Renal pelvis (tissue), 4 donors: ENCODE results near the gene PLVAP. TPM values are rescaled to one million over a fixed set of nuclear protein-coding genes. Genes with fewer than 3 reads are reported as not detected.
A peak's percentile ranks its signal among the peaks of the same experiment; 100 is the strongest.

Experiments used
- DNase-seq: peaks from one replicate; pipeline ENCODE4 v3.0.0-alpha.2; 2013
- polyA plus RNA-seq, 3 donors: library from polyadenylated mRNA; unstranded; fragments of 120-200 nt; gene quantifications; one replicate each; pipeline ENCODE4 v1.2.1, GENCODE V29; 2013; ENCODE audit not compliant: insufficient read length in 3 of 3

PLVAP gene
- polyA plus RNA-seq, 3 donors: 167 to 245 (median 205) TPM

DNA sequence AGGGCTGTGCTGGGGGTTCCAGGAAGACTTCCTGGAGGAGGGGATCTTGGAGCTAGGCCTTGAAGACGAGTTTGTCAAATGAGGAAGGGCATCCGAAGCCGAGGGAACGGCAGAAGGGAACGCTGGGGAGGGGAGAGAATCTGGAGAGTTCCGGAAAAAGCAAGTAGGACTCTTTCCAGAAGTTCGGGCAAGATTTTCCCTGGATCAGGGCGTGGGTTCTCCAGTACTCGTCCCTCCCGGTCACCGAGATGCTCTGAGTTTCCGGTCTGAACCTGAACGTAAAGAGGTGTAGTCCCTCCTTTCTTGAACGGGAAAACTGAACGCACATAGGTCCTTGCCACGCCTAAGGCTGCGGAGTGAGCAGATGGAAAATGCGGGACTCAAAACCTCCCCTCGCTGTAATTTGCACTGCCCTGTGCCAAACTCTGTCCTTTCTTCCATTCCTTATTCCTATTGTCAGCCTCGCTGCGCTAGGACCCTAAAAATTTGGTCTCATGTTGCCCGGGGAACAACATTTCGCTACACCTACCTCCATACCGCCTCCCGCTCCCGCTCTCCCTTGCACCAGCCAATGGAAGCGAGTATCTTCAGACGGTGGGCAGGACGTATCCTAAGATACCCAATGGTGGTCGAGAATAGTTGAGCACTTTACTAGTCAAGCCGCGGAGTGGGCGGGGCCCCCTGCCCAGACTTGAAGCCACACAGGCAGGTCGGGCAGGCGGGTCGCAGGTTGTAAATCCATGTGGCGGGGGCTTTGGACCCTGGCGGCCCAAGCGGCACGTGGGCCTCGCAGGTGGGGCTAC, 40.1 kb downstream of the PLVAP start, which contains the start of gene GTPBP3:
GTPBP3 (plus strand) TSS at position 682 of the 803 bp plus-strand sequence; CDS start at position 741, 59 bp downstream.
- DNase-seq: peak; percentile 98

DNA sequence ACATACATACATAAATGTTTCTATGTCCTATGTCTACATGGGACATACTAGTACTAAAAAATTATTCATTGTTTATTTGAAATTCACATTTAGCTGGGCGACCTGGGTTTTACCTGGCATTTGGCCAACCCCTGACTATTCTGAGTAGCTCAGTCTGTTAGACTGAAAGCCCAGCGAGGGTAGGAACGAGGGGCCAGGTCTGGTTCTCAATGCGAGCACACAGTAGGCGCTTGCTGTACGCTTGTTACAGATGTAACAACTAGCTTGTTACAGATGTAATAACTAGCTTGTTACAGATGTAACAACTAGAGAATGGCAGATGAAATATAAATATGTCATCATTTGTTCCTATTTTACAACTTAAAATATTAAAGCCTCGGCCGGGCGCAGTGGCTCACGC, 41.6 kb downstream of the PLVAP start:
- no peak for DNase-seq

DNA sequence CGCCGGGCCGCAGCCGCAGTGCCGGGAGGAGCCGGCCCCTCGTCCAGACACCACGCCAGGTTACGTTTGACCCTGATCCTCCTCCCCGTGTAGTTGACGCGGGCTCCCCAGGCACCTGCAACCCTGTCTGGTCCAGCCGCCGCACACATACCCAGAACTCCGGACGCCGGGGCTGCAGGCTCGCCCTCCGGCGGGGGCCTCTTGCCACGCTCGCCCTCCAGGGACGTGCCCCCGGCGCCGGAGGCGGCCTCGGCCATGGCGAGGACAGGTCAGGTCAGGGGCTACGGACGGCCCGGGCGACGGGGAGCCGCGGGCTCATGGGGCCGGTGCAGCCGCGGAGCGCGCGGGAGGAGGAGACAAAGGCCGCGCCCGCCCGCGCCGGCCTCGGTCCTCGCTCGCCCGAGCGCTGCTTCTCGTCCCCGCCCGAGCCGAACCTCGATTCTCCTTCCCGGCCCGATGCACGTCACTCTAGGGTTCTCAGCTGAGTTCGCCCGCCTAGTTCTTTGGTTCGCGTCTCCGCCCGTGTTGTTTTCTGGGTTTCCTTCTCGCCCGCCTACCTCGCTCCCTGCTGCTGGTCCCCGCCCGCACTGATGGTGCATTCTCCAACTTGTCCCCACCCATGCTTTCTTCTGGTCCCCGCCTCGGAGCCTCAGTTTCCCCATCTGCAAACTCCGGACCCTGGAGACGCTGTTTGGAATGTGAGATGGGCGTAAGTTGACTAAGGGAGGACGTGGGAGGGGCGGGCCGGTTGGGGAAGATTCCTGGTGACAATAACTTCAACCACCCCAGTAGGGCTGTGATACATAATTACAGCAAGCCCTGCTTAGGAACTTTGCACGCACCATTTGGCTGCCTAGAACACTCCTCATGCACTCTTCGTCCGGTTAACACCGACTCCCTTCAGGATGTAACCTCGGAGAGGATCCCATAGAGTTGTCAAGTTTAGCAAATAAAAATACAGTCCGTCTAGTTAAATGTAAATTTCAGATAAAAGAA, 42.4 kb downstream of the PLVAP start, which contains the start of gene ANO8:
ANO8 (minus strand) TSS at position 442 of the 996 bp plus-strand sequence; CDS start at position 257, 185 bp downstream.
- DNase-seq: peak; percentile 98

DNA sequence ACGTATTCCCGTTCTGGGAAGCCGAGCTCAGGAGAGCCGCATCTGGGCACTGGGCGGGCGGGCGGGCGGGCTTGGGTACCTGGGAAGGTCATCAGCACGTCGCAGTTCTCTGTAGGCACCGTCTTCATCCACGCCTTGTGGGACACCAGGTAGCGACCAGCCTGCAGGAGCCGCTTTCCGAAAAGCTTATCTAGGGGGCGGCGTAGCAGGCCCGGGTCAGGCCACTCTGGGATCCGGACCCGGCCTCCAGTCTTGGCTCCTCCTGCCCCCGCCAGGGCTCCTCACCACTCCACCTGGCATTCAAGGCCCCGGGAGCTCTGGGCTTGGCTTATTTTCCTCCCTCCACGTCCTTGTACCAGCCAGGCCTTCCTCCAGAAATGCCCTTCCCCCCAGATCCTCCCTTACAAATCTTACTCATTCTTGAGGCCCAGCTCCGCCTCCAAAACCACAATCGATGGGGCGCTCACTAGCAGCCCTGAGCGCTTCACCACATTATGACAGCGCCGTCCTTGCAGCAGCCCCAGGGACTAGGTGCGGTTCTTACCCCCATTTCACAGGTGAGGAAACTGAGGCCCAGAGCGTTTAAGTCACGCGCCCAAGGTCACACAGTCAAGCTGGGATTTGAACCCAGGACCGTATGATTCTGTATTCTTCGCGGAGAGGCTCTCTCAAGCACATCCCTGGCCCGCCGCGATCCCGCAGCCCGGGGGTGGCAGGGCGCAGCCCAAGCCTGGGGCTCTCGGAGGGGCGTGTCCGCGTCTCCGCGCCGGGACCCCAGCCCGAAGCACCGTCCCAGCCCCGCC, 43.3 kb downstream of the PLVAP start:
- DNase-seq: no peak

DNA sequence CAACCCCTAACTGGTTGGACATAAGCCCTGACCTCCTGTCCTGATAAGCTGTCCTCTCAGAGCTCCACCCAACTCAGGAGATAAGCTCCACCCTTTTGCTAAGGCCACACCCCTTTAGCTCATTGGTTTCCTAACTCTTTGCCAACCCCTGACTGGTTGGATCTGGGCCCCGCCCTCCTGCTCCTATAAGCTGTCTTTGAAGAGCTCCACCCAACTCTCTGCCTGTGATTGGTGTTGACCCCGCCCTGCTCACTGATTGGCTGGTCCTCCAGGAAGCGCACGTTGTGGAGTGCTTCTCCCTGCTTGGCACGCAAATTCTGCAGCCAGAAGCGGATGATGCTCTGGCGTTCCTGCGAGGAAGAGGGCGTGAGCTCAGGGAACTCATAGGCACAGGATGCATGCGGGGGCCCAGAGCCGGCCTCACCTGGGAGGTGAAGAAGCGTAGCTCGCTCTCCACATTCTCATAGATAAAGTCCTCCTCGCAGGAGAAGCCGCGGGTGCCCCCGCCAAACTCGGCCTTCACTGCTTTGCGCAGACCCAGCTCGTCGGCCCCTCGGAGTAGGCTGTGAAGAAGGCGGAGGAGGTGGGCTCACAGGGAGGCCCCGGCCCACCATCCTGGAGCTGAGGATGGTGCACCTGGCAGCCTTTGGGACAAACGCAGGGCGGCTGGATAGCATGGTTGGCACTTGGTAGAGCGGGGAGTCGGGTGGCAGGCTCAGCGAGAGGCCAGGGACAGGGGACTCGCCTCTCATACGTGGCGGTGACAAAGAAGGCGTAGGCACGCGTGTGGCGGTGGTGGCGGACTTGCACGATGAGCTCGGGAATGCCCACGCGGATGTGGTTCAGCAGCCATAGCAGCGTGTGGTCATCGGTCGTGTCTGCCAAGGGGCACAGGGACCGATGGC, 44.2 kb downstream of the PLVAP start:
- DNase-seq: no peak

DNA sequence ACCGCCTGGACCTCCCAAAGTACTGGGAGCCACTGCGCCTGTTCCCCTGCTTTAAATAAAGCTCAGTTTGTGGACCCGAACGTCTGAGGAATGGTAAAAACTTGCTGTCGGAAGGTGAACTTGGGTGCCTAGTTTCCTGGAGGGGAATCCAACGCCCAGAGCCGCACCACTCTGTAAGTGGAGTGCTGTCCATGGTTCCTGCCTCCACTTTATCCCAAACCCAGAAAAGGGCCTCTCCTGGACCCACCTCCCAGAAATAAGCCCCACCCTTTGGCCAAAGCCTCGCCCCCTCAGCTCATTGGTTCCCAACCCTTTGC, 44.8 kb downstream of the PLVAP start:
- DNase-seq: no peak

DNA sequence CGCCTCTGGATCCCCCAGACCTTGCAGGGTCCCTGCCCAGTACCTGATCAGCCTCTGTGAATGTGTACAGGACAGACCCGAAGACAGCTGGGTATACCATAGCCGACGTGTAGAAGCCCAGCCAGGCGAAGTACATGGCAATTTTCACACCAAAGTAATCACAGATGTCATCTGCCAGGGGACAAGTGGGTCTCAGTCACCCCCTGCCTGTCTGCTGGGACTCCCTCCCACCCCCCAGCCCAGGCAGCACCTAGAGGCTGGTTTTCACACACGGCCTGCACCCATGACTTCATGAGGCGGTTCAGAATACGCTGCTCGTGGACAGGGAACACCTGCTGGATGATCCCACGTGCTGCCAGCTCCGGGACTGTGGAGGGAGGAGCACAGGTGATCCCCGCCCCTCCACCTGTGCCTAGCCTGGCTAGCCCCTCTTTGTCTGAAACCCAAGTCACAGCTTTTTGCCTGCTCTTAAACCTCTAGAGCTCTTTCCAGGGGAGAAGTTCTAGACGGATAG, 46.0 kb downstream of the PLVAP start:
- DNase-seq: no peak

DNA sequence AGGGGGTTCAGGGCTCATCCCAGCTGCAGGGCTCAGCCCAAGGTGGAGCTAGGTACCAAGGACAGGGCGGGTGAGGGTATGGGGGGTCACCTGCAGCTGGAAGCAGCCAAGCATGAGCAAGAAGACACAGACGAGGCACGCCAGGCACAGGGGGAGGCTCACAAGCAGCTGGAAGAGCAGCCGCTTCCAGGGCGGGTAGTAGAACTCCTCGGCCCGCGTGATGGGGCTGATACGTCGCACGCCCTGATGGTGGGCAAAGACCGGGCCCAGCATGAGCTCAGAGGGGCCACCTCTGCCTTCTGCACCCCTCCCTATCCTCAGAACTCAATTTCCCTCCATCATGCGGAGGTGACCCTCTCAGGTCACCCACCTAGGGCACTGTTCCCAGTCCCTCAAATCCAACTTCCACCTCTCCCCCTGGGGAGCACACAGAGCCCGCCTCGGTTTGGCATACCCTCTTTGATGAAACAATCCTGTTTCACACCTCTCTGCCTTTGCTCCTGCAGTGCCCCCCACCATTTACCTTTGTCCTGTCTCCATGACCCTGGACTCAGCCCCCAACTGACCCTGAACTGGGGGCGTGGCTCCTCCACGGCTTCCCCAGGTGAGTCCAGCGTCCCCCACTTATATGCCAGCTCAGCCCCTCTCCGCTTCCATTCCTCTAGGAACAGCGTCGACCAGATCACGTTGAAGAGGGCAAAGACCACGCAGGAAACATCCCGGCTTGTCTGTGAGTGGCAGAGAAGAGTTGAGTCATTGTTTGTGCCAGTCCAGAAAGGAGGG, 46.7 kb downstream of the PLVAP start:
- no peak for DNase-seq

DNA sequence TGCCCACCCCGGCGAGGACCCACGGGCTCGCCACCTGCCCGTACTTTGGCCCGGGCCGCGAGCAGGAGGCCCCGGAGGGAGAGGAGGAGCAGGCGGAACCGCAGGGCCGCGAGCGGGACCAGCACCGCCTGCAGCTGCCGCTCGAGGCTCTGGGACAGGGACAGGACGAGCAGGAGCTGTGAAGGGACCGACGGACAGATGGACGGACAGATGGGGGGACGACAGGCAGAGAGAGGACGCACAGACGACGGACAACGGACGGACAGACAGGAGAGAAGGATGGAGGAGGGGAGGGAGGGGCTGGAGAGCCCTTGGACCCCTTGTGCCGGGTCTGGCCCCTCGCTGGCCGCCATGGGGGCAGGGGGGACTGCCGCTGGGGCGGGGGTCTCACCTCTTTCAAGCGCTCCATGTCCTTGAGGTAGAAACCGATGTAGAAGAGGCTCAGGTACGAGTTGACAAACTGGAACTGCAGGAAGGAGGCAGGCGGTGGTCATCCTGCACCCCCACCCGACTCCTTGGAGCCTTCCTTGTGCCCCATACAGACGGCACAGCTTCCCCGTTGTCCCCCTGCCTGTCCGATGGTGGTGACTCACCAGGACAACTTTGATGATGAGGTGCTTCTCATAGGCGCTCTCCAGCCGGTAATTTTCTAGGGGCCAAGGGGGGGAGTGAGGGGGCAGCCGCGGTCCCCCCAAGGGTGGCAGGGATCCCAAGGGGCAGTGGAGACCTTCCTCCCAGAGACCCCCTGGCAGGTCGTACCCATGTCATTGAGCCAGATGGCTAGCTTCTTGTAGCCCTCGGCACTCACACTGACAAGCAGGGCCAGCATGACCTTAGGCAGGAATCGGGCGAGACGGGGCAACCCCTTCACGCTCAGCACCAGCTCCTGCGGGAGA, 47.5 kb downstream of the PLVAP start:
- DNase-seq: no peak

DNA sequence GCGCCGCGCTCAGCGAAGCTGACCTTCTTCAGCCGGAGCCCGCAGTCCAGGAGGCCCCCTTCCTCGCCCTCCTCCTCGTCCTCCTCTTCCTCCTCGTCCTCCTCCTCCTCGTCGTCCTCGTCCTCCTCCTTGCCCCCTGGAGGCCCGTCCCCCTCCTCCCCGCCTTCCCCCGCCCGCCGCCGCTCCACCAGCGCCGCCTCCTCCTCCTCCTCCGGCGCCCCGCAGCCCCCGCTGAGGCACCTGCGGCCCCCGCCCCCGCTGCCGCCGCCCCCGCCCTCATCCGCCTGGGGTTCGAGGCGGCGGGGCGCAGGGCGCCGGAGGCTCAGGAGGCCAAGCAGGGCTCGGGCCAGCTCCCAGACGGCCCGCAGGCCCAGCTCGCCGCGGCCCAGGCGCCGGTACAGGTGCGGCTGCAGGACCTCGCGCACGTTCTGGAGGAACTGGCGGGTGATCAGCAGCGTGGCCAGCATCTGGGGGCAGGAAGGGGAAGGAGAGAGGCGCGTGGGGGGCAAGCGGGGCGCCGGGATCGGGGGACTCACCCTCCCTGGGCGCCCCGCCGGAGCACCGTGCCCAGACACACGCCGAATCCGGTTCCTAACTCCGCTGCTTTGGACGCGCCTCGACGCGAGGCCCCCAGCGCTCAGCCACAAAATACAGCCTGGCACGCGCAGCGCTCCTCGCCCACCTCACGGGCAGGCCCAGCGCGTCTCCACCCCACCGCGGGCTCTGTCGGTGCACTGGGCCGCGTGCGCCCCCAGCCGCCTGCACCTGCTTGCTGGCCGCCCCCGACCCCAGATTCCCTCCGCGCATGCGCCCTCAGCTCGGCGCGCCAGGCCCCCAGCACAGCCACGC, 48.4 kb downstream of the PLVAP start:
- DNase-seq: no peak

DNA sequence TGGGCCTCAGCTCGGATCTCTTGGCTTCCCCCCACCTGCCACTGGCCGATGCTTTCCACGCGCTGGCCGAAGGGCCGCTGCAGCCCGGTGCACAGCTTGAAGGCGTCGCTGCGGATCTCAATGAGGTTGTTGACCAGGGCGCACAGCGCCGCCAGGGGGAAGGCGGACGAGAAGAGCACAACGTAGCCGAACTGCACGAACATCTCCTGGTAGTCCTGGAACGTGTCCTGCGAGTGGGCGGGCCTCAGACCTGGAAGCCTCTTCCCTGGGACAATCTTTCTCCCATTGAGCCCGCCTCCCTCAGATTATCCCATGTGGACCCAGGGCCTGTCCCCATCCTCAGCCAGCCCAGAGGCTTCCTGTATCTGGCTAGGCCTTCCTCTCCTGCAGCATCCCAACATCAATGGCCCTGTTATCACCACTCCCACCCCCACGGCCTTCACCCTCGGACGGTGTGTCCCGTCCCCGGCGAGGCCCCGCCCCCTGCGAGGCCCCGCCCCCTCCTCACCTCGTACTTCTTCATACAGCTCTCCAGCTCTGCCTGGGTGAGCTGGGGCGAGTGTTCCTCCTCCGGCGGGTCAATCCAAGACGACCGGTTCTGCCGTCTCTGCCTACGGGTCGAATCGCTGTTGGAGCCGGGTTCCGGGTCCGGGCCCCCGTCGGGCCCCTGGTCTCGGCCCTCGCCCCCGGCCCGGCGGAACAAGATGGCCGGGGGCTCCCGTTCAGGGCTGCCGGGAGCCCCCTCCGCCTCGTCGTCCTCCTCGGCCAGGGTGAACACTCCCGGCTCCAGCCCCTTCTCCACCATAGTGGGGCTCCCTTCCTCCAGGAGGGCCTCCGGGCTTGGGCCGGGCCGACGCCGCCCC, 49.3 kb downstream of the PLVAP start:
- DNase-seq: peak; percentile 80

DNA sequence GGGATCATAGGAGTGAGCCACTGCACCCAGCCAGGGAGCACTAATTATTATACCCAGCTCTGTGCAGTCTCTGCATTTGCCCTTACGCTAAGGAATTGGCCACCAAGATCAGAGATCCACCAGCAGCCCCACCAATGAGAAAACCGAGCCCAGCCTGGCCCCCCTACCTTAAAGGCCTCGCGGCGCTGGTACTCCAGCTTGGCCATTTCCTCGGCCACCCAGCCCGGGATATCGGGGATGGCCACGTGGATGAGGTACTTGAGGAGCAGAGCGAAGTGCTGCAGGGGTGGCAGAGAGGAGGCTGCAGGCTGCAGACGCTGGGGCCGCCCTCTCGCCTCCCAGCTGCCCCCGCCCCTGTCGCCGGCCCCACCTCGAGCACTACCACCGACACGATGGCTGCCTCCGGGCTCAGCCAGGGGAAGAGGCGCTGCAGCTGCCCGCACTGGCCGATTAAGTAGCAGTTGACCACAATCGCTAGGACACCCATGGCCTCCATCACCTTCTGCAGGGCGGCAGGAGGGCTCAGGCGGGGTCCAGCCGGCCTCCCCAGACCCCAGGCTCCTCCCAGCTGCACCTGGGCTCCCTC, 50.0 kb downstream of the PLVAP start:
- no peak for DNase-seq

DNA sequence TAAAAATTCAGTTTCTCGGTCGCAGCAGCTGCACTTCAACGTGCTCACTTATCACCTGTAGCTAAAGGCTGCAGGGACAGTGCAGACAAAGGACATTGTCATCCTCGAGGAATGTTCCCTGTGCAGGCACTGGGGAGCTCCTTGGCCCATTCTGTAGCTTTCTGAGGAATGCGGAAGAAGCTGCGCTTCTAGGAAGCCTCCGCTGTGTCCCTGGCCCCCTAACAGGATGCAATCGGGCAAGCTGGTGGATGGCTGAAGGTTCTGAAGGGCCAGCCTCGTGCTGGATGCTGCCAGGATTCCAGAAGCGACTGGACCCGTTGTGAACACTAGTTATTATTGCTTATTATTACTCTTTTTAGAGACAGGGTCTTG, 50.6 kb downstream of the PLVAP start:
- DNase-seq: no peak

DNA sequence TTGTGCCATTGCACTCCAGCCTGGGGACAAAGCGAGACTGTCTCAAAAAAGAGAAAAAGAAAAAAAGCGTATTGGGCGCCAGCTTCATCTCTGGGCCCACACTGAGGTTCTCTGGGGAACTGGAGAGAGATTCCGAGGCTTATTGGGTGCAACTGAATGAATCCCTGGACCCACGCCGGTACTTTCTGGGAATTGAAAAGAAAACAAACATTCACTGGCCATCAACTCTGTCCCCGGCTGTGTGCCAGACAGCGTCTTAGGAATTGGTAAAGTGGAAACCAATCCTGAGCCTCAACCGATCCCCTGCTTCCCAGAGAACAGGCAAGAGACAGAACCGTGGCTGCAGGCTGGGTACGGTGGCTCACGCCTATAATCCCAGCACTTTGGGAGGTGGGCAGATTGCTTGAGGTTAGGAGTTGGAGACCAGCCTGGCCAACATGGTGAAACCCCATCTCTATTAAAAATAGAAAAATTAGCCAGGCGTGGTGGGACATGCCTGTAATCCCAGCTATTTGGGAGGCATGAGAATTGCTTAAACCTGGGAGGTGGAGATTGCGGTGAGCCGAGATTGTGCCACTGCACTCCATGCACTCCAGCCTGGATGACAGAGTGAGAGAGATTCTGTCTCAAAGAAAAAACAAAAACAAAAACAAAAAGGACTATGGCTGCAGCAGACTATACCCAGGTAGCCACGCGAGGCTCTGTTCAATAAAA, 51.1 kb downstream of the PLVAP start:
- DNase-seq: no peak

DNA sequence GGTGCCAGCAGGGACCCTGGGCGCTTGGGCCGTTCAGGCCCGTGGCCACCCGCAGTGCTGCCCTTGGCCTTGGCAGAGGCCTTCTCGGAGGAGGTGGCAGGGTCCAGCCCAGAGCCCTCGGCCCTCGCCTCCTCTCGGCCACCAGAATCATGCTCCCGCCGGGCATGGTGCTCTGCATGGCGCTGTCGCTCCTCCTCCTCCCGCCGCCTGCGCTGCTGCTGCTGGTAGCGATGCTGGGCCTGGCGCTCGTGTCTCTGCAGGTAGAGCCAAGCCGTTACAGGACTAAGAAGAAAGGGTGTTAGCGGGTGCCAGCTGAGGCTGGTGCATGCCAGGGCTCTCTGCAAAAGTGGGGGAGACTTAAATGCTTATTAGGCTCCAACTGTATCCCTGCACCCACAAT, 52.0 kb downstream of the PLVAP start:
- DNase-seq: no peak
